Measurements from ENCODE around the gene HCN4.

The HCN4 gene

DNA sequence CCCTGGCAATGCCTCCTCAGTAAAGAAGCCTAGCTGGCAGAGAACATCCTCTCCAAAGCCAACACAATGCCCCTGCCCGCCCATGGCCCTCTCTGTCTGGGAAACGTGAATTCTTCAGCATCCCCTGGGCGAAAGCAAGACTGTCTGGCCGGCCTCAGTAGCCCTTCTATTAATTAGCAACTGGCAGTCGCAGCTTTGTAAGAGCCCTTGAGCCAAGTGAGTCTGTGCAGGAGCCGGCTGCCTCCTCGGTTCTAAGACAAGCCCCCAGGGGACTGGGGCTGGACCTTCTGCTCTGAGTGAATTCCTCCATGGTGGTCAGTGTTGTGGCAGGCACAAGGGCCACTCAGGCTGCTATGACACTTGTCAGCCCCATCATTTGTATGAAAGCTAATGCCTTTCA lies 7.4 kb downstream of the HCN4 start:
- TF ChIP-seq, protein P1, sequence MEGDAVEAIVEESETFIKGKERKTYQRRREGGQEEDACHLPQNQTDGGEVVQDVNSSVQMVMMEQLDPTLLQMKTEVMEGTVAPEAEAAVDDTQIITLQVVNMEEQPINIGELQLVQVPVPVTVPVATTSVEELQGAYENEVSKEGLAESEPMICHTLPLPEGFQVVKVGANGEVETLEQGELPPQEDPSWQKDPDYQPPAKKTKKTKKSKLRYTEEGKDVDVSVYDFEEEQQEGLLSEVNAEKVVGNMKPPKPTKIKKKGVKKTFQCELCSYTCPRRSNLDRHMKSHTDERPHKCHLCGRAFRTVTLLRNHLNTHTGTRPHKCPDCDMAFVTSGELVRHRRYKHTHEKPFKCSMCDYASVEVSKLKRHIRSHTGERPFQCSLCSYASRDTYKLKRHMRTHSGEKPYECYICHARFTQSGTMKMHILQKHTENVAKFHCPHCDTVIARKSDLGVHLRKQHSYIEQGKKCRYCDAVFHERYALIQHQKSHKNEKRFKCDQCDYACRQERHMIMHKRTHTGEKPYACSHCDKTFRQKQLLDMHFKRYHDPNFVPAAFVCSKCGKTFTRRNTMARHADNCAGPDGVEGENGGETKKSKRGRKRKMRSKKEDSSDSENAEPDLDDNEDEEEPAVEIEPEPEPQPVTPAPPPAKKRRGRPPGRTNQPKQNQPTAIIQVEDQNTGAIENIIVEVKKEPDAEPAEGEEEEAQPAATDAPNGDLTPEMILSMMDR (conservative IDR thresholded peaks at IDR 0.05; ENCODE audit: low read length), result no peak
- no peak for DNase-seq (ENCODE audit: low read depth)
- H3K4me3 ChIP-seq (ENCODE audit: low read length), result no peak overlapping the region

DNA sequence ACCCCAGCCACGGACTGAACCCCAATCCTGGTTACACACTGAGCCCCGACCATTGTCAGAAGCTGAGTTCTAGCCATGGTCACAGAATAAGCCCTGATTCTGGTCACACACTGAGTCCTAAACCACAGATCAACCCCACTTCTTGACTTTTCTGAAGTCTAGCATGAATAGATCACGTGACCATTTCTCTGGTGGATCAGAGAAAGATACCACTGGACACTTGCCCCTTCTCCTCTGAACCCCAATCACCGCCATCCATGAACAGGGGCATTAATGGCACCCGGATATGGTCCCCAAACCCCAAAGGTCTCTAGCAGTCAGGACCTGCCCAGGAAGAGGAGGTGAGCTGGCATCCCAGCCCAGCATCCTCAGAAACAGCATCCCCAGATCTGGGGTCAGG lies 9.1 kb downstream of the HCN4 start:
- no peak overlapping the region for H3K4me3 ChIP-seq (ENCODE audit: low read length)
- TF ChIP-seq, protein P1 (conservative IDR thresholded peaks at IDR 0.05; ENCODE audit: low read length), result no peak
- no peak for DNase-seq (ENCODE audit: low read depth)

DNA sequence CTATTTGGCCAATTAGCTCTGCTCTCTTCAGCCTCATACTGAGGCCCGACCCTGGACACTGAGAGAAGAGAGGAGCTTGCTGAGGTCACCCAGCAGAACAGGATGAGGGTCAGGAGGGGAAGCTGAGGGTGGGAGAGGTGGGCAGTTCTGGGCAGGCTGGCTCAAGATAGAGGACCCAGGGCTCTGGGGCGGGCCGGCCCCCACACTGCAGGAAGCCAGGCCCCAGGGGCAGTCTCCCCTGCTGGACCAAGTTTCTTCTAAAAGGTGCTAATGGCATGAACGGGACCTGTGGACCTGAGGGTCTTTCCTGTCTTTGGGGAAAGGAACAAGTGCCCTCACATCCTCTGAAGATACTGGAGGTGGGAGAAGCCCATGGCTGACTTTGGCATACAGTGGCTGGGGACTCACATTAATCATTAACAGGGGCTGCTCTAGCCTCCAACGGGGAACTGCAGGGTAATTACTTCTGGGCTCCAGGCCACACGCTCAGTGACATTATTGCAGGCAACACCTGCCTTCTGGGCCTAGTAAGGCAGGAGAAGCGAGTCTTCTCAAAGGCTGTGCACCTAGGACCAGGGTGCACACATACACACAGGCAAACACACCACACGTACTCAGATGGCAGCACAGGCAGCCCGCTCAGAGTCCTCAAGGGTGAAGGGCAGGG lies 10.6 kb downstream of the HCN4 start:
- TF ChIP-seq, protein P1 (conservative IDR thresholded peaks at IDR 0.05; ENCODE audit: low read length), result no peak
- DNase-seq (ENCODE audit: low read depth), result no peak
- no peak overlapping the region for H3K4me3 ChIP-seq (ENCODE audit: low read length)

DNA sequence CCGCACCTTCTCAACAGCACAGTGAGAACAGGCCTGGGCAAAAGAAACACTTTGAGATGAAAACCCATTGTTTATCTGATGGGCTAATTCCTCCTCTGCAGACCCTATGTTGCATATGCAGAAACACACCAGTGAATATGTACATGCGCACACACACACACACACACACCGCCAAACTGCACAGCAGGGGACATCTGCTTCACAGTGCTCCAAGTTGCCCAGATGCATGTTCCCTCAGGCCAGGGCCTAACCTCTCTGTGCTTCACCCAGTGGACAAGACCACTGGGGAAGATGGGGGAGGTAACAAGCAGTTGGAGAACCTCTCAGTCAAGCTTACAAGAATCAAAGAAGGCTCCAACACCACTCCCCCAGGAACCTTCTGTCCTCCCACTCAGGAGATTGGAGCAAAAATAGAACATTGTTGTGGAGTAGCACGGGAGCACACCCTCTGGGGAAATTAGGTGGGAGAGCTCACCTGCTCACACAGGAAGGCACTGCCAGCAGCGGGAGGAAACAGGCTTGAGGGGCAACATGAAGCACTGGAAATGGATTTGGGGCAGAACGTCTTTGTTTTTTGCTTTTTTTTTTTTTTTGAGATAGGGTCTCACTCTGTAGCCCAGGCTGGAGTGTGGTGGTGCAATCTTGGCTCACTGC lies 13.0 kb downstream of the HCN4 start:
- DNase-seq (ENCODE audit: low read depth), result no peak
- H3K4me3 ChIP-seq (ENCODE audit: low read length), result no peak overlapping the region
- TF ChIP-seq, protein P1 (conservative IDR thresholded peaks at IDR 0.05; ENCODE audit: low read length), result no peak

DNA sequence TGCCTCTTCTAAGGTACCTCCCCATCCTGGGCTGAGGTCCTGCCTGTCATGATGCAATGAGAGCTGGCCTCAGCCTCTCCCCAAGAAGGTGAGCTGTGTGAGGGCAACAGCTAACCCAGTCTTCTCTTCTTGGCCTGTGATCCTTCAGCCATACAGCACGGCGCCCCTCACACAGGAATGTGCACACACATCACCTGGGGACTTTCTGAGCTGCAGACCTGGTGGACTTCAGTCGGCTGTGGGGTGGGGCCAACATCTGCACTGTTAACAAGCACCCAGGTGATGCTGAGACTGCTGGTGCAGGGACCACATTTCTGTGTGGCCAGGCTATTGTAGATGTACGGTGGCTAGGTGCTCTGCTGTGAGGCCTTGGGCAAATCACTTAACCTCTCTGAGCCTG lies 14.5 kb downstream of the HCN4 start:
- no peak overlapping the region for H3K4me3 ChIP-seq (ENCODE audit: low read length)
- TF ChIP-seq, protein P1 (conservative IDR thresholded peaks at IDR 0.05; ENCODE audit: low read length), result no peak
- DNase-seq (ENCODE audit: low read depth), result no peak

DNA sequence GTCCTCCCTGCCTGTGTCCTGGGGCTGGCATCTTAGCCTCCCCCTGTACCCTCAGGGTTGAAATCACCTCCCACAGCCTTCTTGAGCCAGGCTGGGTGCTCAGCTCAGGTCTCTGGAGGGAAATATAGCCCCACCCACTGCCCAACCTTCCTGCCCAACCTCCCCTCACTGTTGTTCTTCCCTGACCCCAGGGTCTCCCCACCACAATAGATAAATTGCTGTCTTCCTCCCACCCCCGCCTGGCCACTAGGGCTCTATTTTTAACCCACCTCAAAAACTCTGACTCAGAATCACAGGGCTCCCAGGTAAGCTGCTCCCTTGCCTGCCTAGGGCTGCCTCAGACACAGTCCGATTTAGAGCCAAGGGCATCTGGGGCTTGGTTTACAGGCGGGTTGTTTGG lies 15.0 kb downstream of the HCN4 start:
- TF ChIP-seq, protein P1 (conservative IDR thresholded peaks at IDR 0.05; ENCODE audit: low read length), result no peak
- no peak overlapping the region for H3K4me3 ChIP-seq (ENCODE audit: low read length)
- DNase-seq (ENCODE audit: low read depth), result no peak

DNA sequence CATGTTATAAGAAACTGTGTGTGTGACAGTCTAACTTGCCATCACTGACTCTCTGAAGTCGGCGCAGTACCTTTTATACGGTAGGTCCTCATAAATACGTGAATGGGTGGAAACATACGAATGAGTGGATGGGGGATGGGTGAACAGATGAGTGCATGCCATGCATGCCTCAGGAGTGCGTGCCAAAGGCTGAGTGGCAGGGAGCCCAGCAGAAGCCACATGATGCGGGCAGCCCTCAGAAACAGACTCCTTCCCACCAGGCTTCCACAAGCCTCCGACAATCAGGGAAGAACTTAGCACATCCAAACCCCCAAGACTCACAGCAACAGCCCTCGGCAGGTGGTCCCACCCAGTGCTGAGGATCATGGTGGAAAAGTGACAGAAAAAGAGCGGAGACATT lies 16.7 kb downstream of the HCN4 start:
- TF ChIP-seq, protein P1 (conservative IDR thresholded peaks at IDR 0.05; ENCODE audit: low read length), result no peak
- no peak overlapping the region for H3K4me3 ChIP-seq (ENCODE audit: low read length)
- DNase-seq (ENCODE audit: low read depth), result peak; percentile 27

Data from AG10803 (cell line).